HG03354 (cell line): ENCODE measurements around the gene A2M.
"Not testable (repeated sequence)": the region's sequence is repeated elsewhere in the genome, so short reads cannot be mapped to it uniquely, and the experiment has no call there.

Experiments
- ATAC-seq: cut with Tn5 transposase; IDR thresholded peaks from one replicate; pipeline ENCODE4 v1.9.1; 2021; ENCODE audit warnings: mild to moderate bottlenecking; ENCODE audit not compliant: unreplicated experiment, poor library complexity, severe bottlenecking

The A2M gene

GRCh38 chr12:9115731-9116559 lies at the start of gene A2M:
TSS of gene A2M (minus strand) at chr12:9115919. CDS start at chr12:9115849, 70 bp downstream.
- no peak for ATAC-seq

DNA sequence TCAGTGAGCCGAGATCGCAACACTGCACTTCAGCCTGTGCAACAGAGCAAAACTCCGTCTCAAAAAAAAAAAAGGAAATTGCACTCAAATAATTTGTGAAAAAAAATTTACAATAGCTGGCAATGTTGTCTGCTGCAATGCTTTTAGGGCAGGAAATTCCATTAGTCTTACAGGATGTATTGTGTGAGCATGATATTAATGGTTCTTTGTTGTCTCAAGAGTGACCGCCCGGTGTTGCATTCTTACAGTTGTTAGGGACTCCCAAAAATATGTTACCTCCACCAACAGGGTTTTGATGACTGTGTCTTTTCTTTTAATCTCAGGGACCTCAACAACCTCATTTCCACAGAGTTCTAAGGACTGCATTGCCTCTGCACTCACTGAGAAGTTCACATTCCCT lies 47.7 kb upstream of the A2M start:
- no peak for ATAC-seq

DNA sequence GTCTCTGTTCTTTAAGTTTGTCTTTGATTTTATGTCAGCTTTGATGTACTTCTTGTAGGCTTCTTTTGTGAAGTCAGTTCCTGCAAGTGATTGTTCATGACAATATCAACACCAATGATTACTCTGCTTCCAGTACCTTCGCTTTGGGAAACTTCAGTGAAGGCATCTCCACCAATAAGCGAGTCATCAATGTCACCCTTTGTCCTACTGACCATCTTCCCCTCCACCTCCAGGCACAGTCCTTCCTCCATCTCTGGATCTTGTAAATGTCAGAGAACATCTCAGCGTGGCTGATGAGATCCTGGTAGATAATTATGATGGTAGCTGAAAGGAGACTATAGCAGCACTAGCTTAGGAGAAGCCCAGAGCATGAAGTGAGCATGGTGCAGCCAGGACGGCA lies 40.4 kb upstream of the A2M start:
- ATAC-seq, result no peak

GRCh38 chr12:9149372-9149771 lies 33.7 kb upstream of the A2M start:
- no peak for ATAC-seq

DNA sequence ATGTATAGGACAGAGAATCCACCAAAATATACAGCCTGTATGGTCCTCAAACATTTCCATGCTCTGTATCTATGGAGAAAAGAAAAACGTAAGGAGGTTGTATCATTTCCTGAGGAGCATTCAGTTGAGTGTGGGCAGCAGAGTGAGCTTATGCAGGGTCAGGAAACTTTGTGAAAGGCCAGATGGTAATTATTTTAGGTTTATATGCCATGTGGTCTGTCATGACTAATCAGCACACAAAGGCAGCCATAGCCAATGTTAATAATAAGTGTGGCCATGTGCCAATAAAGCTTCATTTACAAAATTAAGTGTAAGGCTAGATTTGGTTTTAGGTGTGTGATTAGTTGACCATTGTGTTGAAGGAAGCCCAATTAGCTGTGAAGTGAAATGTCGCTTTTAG lies 33.2 kb upstream of the A2M start:
- ATAC-seq, result no peak

DNA sequence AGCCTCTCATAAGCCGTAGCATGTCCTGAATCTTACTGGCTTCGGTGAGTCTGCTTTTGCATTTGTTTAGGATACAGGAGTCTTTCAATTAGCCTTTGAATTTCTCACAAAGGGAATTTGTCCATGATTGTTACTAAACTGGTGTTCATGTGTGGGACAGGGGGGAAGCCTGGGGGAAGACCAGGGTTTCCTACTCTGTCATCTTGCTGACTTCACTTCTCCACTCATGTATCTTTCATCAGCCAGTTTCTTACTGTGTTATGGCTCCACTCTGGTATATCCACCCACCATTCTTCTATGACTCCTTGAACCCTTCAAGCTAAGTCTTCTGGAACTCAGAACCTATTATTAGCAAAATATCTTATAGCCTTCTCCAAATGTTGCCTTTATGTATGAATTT lies 31.7 kb upstream of the A2M start:
- no peak for ATAC-seq

GRCh38 chr12:9144730-9145106 lies 29.0 kb upstream of the A2M start:
- ATAC-seq, result no peak

- ATAC-seq, result no peak
Measured at GRCh38 chr12:9143929-9144729, 28.4 kb upstream of the A2M start.

- ATAC-seq, result no peak
Measured at GRCh38 chr12:9143137-9143536, 27.4 kb upstream of the A2M start.

DNA sequence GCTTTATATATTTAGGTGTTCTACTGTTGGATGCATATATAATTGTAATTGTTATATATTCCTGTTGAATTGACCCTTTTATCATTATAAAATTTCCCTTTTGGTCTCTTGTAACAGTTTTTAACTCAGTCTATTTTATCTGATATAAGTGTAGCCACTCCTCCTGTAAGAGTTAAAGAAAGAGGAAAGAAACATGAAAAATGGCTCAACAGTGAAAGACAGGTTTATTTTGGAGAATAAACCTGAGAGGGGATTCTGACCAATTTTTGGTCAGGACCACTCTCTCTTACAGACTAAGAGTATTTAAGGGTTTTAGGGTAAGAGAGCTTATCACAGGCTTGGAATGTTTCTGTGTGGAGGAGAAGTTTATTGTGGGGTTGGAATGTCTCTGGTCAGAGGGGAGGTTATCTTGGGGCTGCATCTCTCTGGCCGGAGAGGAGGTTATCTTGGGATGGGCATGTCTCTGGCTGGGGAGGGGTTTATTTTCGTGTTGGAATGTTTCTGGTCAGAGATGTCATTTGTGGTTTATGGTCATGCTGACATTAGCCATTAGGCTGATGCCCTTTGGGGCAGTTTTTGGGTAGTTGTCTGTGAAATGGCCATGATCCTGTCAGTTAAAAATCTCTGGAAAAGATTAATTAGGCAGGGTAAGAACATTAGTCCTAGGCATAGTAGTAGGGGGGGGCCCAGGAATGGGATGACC lies 24.0 kb upstream of the A2M start:
- ATAC-seq, result not testable (repeated sequence)

- ATAC-seq, result no peak
Measured at GRCh38 chr12:9135903-9136310, 20.2 kb upstream of the A2M start.

DNA sequence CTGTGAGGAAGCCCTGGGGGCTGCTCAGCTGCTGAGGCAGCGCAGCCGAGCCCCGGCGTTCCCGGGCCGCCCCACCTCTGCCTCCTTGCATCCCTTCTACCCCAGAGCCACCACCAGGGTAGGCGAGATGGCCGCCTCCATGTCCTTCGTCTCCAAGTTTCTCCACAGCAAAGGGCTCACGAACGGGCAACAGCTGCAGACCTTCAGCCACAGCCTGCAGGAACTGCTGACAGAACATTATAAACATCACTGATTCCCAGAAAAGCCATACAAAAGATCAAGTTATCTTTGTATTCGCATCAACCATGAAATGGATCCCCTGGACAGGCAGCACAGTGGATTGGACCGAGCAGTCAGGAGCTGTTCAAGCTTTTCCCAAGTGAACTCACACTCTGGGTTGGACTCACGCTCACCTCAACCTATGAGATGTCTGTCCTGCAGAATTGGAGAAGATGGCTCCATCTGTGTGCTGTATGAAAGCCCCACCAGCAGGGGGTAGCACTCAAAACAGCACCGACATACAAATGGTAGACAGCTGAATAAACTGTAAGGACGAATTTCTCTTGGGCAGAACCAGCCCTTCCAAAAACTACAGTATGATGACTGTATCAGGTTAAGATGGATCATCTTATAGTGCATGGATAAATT lies 19.4 kb upstream of the A2M start:
- ATAC-seq, result no peak

DNA sequence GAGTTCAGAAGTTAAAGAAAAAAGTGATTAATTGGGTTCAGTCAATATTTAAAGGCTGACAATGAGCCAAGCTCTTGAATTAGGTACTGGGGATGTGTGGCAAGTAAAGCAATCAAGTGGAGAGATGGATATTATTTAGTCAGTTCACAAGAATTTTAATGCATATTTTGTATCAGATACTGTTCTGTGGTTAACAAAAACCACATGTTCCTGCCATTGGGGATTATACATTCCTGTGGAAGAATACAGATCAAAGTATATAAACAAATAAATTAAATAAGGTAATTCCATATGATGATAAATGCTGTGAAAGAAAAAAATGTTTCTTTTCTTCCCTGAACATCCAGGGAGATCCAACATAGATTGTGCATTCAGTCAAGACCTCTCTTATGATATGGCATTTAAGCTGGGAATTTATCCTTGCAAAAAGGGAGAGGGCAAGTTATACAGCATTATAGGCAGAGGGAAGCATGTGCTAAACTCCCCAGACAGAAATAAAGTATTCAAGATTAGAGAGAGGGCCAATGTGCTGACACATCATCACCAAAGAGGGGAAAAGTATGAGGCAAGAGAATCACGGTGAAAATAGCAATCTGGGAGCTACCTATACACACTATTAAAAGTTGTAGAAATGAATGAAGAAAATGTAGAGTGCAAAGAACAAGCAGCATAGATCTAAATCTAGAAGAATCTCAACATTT lies 17.6 kb upstream of the A2M start:
- ATAC-seq, result no peak

- ATAC-seq, result no peak
Measured at GRCh38 chr12:9132008-9132535, 16.4 kb upstream of the A2M start.

DNA sequence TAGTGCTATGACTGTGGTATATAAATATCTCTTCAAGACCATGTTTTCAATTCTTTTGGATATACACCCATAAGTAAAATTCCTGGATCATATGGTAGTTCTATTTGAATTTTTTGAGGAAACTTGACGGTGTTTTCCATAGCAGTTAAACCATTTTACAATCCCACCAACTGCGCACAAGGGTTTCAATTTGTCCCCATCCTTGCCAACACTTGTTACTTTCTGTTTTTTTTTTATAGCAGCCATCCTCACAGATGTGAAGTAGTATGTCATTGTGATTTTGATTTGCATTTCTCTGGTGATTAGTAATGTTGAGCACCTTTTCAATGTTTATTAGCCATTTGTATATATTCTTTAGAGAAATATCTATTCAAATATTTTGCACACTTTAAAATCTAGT lies 14.5 kb upstream of the A2M start:
- ATAC-seq, result no peak

- ATAC-seq, result no peak
Measured at GRCh38 chr12:9127936-9128663, 12.4 kb upstream of the A2M start.

DNA sequence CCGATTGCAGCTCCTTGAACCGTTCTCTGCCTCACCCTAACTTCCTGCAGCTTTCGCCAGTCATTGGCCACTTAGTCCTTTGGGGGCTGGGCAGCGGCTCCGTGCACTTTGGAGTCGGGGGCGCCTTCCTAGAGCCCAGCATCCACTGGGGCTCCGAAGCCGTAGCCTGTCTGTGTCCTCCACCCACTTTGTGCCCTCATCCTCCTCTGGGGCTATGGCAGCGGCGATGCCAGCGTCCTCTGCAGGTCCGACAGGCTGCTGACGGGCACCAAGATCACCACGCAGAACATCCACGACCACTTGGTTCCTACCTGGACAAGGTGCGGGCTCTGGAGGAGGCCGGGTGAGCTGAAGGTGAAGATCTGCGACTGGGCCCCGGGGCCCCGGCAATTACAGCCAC lies 11.8 kb upstream of the A2M start:
- ATAC-seq, result no peak

GRCh38 chr12:9124383-9125031 lies 8.8 kb upstream of the A2M start:
- no peak for ATAC-seq
